Ascending aorta (tissue), 2 donors: Measurements from ENCODE around the gene NACAD. TPM values are rescaled to one million over a fixed set of nuclear protein-coding genes. Genes with fewer than 3 reads are reported as not detected.

Experiments used
- DNase-seq, 2 donors: peaks; one replicate each; pipeline ENCODE4 v3.0.0-alpha.2; 2019; ENCODE audit warnings: low spot score in 2 of 2
- H3K27ac ChIP-seq, 2 donors: fragments of 200-600 bp; sonication (generic); one replicate each; pipeline ENCODE4 v1.5.1; 2016 to 2017; ENCODE audit warnings: mild to moderate bottlenecking in 1 of 2
- H3K27me3 ChIP-seq: fragments of 200-600 bp; sonication (generic); one replicate; pipeline ENCODE4 v1.5.1; 2017
- H3K36me3 ChIP-seq, 2 donors: fragments of 200-600 bp; sonication (generic); one replicate each; pipeline ENCODE4 v1.5.1; 2016
- H3K4me1 ChIP-seq, 2 donors: fragments of 200-600 bp; sonication (generic); one replicate each; pipeline ENCODE4 v1.5.1; 2016 to 2017; ENCODE audit warnings: mild to moderate bottlenecking in 1 of 2
- H3K4me3 ChIP-seq, 2 donors: fragments of 200-600 bp; sonication (generic); one replicate each; pipeline ENCODE4 v1.5.1; 2016 to 2017; ENCODE audit warnings: mild to moderate bottlenecking in 1 of 2
- H3K9me3 ChIP-seq, 2 donors: fragments of 200-600 bp; sonication (generic); one replicate each; pipeline ENCODE4 v1.5.1; 2016
- CTCF ChIP-seq, 3 experiments: fragments of 200-600 bp in 2 of 3; fragments of 450-650 bp in 1 of 3; sonication (generic) in 2 of 3; IDR thresholded peaks; one replicate each; pipeline ENCODE4 v1.5.1; 2016 to 2019; ENCODE audit warnings: antibody characterized with exemption in 3 of 3, mild to moderate bottlenecking in 1 of 3, moderate library complexity in 1 of 3
- intact Hi-C: fragments of 100-400 bp; cut with DNase I; formaldehyde crosslinking; loops from one replicate; pipeline ENCODE4 v1.15.1; 2023
- total RNA-seq: library from RNA; depleted of rRNA; stranded (reverse); fragments of >200 nt; gene quantifications from one replicate; pipeline ENCODE4 v1.1.0, GENCODE V29; 2016

Gene NACAD
- total RNA-seq, 1 donor from 2014 or later = 7.1 TPM

DNA sequence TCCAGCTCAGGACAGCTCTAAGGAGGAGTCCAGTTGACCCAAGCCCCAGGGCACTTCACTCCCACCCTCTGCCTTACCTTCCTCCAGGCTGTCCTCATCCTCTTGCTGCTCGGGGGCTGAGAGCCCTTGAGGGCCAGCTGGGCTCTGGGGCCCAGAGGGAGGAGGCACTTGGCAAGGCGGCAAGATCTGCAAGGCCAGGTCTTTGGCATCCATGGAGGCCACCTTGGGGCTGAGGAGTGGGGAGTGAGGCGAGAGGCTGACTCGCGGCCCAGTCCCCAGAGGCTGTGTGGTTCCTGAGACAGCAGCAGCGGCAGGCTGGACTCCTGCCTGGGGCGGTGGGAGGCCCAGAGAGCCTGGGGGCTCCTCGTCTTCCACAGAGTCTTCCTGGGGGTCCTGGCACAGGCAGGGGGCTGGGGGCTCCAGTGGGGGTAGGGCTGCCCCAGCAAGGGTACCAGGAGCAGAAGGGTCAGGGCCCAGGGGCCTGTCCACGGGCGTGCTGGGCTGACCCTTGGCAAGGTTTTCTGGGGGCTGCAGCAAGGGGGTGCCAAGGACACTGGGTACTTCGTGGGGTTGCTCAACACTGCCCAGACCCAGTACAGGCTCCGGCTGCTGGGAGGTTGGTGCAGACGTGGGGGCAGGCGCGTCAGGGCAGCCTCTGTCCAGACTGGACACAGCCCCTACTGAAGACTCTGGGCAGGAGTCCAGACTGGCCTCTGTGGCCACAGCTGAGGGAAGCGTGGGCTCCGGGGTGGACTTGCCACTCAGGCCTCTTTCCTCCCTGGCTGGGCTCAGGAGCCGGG lies 6.5 kb downstream of the NACAD start:
- peak in 1 of 2 donors; percentile 61 for DNase-seq
- intact Hi-C loops = loop anchor here (10.0 kb wide), 1 partner anchor 1207 kb away; no protein-coding TSS in a partner anchor
- no peaks in the 10 kb centered on the region for H3K27me3 ChIP-seq
- H3K4me3 ChIP-seq = no peak overlapping the region
- H3K36me3 ChIP-seq = peaks cover 7 to 16% of the 10 kb centered on the region in 2 donors
- H3K9me3 ChIP-seq = no peaks in the 10 kb centered on the region
- H3K4me1 ChIP-seq = no peaks in the 10 kb centered on the region
- no peak overlapping the region for H3K27ac ChIP-seq
- no peak for TF ChIP-seq CTCF (IDR thresholded peaks at IDR 0.05)

DNA sequence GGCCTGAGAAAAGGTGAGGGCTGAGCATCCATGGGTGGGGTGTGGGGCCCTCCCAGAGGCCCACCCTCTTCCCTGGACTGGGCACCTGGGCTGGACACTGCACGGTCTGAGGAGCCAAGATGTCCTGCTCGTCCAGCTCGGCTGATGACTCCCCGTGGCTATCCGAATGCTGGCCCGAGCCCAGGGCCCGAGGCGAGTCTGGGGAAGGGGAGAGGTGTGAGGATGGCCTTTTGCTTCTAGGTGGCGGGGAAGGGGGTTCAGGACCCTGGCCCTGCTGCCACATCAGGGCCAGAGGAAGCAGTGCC lies 7.1 kb downstream of the NACAD start:
- Histone ChIP-seq H3K27me3 (no peaks in the 10 kb centered on the region), H3K4me1 (no peaks in the 10 kb centered on the region), H3K36me3 (peaks cover 13 to 22% of the 10 kb centered on the region in 2 donors), H3K9me3 (no peaks in the 10 kb centered on the region), H3K4me3 (no peak overlapping the region), H3K27ac (no peak overlapping the region)
- intact Hi-C loops = loop anchor here (10.0 kb wide), 1 partner anchor 1207 kb away; no protein-coding TSS in a partner anchor
- DNase-seq = peak in 1 of 2 donors; percentile 60
- no peak for TF ChIP-seq CTCF (IDR thresholded peaks at IDR 0.05)

DNA sequence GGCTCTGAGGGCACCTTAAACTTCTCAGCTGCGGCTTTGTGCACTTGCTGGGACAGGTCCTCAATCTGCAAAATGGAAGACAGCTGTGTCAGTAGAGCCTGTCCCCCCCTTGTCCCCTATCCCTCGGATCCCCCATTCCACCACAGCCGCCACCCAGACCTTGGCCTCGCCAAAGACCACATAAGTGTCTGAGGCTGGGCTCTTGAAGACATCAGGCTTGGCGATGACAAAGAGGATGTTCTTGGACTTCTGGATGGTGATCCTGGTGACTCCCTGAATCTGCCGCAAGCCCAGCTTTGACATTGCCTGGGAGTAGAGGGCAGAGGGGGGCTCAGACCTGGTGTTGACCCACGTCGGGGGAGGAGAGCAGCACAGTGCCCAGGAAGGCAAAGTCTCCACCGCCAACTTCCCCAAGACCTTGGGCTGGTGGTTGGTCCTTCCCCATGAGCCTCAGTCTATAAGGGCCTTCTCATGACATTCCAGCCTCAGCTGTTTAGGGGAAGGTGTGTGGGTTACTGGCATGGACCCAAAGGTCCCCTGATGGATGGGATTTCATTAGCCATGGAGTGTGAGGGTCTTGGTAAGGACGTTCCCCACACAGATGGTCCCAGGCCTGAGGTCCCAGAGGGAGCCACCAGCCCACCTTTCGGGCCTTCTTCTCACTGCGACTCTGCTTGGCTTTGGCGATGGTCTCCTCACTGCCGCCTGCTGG lies 7.7 kb downstream of the NACAD start:
- no peaks in the 10 kb centered on the region for H3K27me3 ChIP-seq
- H3K9me3 ChIP-seq = no peaks in the 10 kb centered on the region
- no peak overlapping the region for H3K4me3 ChIP-seq
- intact Hi-C loops = loop anchor here (10.0 kb wide), 1 partner anchor 1206 kb away; no protein-coding TSS in a partner anchor
- no peak overlapping the region for H3K27ac ChIP-seq
- no peak for TF ChIP-seq CTCF (IDR thresholded peaks at IDR 0.05)
- peaks cover 18 to 27% of the 10 kb centered on the region in 2 donors for H3K36me3 ChIP-seq
- DNase-seq = no peak
- H3K4me1 ChIP-seq = no peaks in the 10 kb centered on the region

- Histone ChIP-seq H3K4me1 (no peaks in the 10 kb centered on the region), H3K9me3 (no peaks in the 10 kb centered on the region), H3K27ac (no peak overlapping the region), H3K4me3 (no peak overlapping the region), H3K27me3 (no peaks in the 10 kb centered on the region), H3K36me3 (peaks cover 25 to 31% of the 10 kb centered on the region in 2 donors)
- intact Hi-C loops = loop anchor here (10.0 kb wide), 1 partner anchor 1206 kb away; no protein-coding TSS in a partner anchor
- no peak for DNase-seq
- TF ChIP-seq CTCF (IDR thresholded peaks at IDR 0.05) = no peak
These were observed 8.4 kb downstream of the NACAD start for GRCh38 chr7:45080265-45080957.

DNA sequence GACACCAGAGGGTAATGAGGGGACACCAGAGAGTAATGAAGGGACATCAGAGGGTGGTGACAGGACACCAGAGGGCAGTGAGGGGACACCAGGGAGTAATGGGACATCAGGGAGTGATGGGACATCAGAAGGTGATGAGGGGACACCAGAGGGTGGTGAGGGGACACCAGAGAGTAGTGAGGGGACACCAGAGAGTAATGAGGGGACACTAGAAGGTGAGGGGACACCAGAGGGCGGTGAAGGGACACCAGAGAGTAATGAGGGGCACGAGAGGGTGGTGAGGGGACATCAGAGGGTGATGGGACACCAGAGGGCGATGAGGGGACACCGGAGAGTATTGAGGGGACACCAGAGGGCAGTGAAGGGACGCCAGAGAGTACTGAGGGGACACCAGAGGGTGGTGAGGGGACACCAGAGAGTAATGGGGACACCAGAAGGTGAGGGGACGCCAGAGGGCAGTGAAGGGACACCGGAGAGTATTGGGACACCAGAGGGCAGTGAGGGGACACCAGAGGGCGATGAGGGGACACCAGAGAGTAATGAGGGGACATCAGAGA lies 10.6 kb downstream of the NACAD start:
- no peaks in the 10 kb centered on the region for H3K4me1 ChIP-seq
- intact Hi-C loops = no loop called here
- DNase-seq = no peak
- no peaks in the 10 kb centered on the region for H3K27me3 ChIP-seq
- TF ChIP-seq CTCF (IDR thresholded peaks at IDR 0.05) = no peak
- peaks cover 39 to 46% of the 10 kb centered on the region in 2 donors for H3K36me3 ChIP-seq
- H3K4me3 ChIP-seq = no peak overlapping the region
- H3K9me3 ChIP-seq = no peaks in the 10 kb centered on the region
- H3K27ac ChIP-seq = no peak overlapping the region
